A549 (cell line): ENCODE data around the gene ARID5B.

Experiments
- CHD2 ChIP-seq: fragments of 150-350 bp; IDR thresholded peaks from 2 replicates; pipeline ENCODE4 v1.6.1; 2014; ENCODE audit warnings: low read length; ENCODE audit not compliant: partially characterized antibody
- POLR2A ChIP-seq: IDR thresholded peaks from 2 replicates; pipeline ENCODE4 v1.6.1; 2012; ENCODE audit warnings: mild to moderate bottlenecking, low read length
- RFX5 ChIP-seq: fragments of 450-650 bp; IDR thresholded peaks from 2 replicates; pipeline ENCODE4 v1.7.1; 2014; ENCODE audit warnings: antibody characterized with exemption, mild to moderate bottlenecking, moderate library complexity
- SMC3 ChIP-seq: fragments of >200 bp; sonication (Bioruptor Twin); formaldehyde crosslinking; IDR thresholded peaks from 3 replicates; pipeline ENCODE4 v1.6.1; 2018; ENCODE audit warnings: inconsistent platforms
- TP53 ChIP-seq: fragments of 250-450 bp; sonication (Bioruptor Pico); IDR thresholded peaks from 2 replicates; pipeline ENCODE4 v1.5.0; 2021; ENCODE audit warnings: mild to moderate bottlenecking, moderate library complexity
- TF ChIP-seq, protein P1 (sequence below): fragments of >200 bp; sonication (Bioruptor Twin); formaldehyde crosslinking; IDR thresholded peaks from 3 replicates; pipeline ENCODE4 v1.5.1; 2016
- TF ChIP-seq, protein P2 (sequence below): fragments of 250-450 bp; sonication (Bioruptor Pico); IDR thresholded peaks from 2 replicates; pipeline ENCODE4 v1.5.0; 2021; ENCODE audit warnings: mild to moderate bottlenecking, moderate library complexity, borderline replicate concordance

DNA sequence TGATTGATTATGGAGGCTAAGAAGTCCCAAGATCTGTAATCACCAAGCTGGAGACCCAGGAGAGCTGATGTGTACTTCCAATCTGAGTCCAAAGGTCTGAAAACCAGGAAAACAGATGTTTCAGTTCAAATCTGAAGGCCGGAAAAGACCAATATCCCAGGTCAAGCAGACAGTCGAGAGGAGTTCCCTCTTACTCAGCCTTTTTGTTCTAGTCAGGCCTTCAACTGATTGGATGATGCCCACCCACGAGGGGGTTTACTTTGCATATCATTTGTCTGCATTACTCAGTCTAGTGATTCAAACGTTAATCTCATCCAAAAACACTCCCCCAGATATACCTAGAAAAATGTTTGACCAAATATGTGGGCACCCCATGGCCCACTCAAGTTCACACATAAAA is 7.4 kb upstream of the ARID5B start:
- TF ChIP-seq, protein P1, sequence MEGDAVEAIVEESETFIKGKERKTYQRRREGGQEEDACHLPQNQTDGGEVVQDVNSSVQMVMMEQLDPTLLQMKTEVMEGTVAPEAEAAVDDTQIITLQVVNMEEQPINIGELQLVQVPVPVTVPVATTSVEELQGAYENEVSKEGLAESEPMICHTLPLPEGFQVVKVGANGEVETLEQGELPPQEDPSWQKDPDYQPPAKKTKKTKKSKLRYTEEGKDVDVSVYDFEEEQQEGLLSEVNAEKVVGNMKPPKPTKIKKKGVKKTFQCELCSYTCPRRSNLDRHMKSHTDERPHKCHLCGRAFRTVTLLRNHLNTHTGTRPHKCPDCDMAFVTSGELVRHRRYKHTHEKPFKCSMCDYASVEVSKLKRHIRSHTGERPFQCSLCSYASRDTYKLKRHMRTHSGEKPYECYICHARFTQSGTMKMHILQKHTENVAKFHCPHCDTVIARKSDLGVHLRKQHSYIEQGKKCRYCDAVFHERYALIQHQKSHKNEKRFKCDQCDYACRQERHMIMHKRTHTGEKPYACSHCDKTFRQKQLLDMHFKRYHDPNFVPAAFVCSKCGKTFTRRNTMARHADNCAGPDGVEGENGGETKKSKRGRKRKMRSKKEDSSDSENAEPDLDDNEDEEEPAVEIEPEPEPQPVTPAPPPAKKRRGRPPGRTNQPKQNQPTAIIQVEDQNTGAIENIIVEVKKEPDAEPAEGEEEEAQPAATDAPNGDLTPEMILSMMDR: no peak
- no peak for TF ChIP-seq TP53 (CRISPR knock-in tag)
- no peak for TF ChIP-seq RFX5
- TF ChIP-seq POLR2A: no peak
- no peak for TF ChIP-seq SMC3
- TF ChIP-seq, protein P2, sequence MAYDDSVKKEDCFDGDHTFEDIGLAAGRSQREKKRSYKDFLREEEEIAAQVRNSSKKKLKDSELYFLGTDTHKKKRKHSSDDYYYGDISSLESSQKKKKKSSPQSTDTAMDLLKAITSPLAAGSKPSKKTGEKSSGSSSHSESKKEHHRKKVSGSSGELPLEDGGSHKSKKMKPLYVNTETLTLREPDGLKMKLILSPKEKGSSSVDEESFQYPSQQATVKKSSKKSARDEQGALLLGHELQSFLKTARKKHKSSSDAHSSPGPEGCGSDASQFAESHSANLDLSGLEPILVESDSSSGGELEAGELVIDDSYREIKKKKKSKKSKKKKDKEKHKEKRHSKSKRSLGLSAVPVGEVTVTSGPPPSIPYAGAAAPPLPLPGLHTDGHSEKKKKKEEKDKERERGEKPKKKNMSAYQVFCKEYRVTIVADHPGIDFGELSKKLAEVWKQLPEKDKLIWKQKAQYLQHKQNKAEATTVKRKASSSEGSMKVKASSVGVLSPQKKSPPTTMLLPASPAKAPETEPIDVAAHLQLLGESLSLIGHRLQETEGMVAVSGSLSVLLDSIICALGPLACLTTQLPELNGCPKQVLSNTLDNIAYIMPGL (CRISPR knock-in tag): no peak
- TF ChIP-seq CHD2: no peak
